ENCODE data around the gene VAMP1.
"Not testable (repeated sequence)": the region's sequence is repeated elsewhere in the genome, so short reads cannot be mapped to it uniquely, and the experiment has no call there.

The VAMP1 gene

DNA sequence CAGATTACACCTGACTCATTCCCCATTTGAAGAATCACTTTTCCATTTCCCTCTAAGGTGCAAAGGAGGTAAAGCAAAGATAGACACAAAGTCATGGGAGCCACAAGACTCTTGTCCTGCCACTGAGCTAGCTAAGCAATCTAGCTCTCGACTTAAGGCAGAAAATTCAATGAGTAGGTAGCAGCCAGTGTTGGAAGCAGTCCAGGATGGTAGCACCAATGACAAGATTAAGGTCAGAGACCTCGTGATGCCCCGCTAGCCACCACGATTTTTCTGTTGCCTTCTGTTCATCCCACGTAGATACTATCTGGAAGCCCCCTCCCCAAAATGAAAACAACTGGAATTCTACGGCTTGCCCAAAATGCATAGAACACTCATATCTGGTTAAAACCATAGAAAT is 1.4 kb downstream of the VAMP1 start:
- DNase-seq = no peak

- DNase-seq = no peak
These were observed 2.2 kb downstream of the VAMP1 start for GRCh38 chr12:6468283-6468575.

DNA sequence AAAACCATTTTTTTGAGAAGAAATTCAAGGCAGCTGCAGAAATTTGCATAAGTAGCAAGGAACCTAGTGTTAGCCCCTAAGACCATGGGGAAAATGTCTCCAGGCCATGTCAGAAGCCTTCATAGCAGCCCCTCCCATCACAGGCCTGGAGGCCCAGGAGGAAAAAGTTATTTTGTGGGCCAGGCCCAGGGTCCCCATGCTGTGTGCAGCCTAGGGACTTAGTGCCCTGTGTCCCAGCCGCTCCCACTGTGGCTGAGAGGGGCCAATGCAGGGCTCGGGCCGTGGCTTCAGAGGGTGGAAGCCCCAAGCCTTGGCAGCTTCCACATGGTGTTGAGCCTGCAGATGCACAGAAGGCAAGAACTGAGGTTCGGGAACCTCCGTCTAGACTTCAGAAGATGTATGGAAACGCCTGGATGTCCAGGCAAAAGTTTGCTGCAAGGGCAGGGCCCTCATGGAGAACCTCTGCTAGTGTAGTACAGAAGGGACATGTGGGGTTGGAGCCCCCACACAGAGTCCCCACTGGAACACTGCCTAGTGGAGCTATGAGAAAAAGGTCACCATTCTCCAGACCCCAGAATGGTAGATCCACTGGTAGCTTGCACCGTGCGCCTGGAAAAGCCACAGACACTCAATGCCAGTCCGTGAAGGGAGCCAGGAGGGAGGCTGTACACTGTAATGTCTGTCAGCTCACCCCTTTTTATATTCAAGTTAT is 2.8 kb downstream of the VAMP1 start:
- DNase-seq = not testable (repeated sequence)

- DNase-seq = not testable (repeated sequence)
These were observed 3.7 kb downstream of the VAMP1 start for GRCh38 chr12:6466751-6467150.

DNA sequence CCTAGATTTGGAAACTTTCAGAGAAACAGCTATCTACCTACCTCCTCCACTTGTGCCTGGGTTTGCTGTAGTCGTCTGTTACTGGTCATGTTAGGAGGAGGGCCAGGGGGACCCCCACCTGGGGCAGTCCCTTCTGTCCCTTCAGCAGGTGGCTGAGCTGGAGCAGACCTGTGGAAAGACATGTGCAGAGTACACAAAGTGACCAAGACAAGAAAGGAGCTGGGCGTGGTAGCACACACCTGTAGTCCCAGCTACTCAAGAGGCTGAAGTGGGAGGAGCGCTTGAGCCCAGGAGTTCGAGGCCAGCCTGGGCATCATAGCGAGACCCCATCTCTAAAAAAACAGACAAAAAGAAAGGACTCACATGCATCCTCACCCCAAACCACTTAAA is 4.3 kb downstream of the VAMP1 start:
- no peak for DNase-seq

DNA sequence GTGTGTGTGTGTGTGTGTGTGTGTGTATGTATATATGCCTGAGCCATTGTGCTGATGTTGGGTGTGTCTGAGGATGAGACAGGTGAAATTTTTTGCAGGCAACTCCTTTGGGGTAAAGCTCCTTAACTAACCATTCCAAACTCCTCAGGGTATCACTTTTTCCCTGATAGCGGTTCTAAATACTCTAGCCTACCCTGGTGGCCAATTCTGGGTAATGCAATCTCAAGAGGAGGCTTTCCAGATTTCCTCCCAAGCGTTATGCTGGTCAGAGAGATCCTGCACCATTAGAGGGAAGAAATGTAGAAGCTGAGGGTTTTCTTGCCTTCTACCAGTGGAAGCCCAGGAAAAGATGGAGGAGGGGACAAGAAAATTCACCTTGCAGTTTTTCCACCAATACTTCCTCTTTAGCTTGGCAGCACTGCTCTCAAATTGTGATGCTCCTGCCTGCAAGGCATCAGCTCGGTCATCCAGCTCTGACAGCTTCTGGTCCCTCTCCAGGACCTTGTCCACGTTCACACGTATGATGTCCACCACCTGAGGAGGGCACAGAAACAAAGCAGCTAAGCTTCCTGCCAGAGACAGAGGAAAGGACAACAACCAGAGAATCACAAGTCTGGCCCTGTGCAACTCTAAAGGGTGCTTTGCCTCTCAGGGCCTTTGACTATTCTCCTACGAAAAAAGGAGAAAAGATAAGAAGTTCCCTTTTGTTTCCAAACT is 4.9 kb downstream of the VAMP1 start:
- DNase-seq = peak; percentile 46

DNA sequence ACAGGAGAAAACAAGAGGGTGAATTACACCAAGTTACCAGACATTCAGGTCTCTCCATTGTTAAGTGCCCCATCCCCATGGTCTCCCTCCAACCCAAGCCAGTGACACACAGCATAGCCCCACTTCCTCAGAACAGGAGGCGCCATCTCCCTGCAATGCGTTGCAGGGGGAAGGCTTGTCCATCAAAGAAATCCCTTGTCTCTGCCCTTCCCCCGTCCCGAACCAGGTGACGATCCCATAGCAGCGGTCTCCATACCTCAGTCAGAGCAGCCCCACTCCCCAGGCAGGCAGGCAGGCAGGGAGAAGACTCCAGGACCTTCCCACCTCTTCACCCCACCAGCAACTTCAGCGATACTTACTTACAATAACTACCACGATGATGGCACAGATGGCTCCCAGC is 5.9 kb downstream of the VAMP1 start:
- DNase-seq = no peak

DNA sequence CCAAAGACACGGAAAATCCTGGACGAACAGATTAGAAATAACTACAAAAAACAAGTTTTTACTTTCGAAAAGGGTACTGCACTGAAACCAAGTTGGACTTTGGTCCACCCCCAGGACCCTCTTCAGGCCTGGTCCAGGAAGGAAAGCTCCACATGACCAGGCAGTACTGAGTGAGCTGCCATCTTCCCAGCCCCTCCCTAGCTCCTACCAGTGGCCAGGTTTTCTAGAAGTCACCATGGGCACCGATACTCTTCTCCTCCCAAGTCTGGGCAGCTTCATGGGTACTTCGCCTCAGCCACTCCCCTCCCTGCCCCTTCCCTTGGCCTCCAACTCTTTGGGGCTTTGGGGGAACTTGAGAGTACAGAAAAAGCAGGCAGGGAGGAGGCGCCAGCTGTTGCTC is 6.6 kb downstream of the VAMP1 start:
- no peak for DNase-seq

GRCh38 chr12:6463216-6463615 is 7.3 kb downstream of the VAMP1 start:
- DNase-seq = no peak

DNA sequence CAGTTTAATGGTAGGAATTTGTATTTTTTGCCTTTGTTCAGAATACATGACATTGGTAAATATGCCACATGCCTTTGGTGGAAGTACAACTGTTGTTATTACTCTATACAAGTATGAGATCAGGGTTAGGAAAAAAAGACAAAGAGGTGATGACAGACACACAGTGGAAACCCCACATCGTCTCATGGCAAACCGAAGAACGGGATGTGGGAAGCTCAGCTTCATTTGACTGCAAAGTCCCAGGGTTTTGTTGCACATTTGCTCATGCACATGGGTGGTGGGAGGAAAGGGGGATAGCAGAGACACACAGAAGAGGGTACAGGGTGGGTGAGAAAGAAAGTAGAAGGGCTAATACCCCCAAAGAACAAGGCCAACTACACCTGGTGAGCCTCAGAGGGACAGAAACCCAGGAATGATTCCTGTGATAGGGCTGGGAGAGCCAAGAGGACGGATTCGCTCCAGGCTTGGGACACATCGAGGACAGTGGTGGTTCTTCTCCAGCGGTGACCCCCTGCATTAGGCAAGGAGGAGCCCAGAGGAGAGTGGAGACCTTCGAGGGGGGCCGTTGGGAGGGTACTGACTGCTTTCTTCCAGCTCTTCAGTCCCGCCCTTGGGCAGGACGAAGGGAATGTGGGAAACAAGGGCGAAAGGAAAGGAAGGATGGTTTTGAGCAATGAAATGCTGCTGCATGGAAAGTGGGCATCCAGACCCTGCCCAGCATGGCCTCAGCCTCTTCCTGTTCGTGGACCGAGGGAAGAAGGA is 8.1 kb downstream of the VAMP1 start:
- DNase-seq = no peak

DNA sequence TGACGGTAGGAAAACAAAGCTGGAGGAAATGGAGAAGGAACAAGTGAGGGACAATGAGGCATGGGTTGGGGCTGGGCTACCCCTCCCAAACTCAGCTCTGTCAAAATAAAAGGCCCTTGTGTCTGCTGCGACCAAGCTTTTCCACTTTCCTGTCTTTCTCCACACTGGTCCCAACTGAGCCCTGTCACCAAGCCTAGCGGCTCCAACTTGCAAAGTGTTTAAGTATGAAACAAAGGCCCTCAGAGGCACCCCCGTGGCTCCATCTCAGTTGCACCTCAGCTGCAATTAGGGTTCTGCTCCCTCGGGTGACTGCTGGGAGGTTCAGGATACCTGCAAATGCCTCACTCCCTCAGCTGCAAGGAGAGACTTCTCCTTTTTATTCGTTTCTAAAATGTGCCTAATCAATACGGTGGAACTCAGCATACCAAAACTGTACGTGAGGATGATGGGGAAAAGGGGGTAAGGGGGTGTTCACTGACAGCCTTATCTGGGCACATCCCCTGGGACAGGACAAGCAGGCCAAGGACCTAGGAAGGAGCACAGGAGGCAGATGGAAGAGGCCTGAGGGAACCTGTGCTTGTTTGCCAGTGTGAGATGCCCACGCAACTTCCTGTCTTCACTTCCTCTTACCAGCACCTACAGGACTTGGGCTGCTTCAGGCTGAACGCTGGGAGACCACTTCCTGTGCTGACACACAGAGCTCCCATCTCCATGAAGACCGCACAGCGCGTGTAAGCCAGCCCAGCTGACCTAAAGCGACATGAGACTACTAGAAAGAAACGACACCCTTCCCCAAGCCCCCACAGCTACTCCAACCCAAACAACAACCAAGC is 8.9 kb downstream of the VAMP1 start:
- DNase-seq = no peak

DNA sequence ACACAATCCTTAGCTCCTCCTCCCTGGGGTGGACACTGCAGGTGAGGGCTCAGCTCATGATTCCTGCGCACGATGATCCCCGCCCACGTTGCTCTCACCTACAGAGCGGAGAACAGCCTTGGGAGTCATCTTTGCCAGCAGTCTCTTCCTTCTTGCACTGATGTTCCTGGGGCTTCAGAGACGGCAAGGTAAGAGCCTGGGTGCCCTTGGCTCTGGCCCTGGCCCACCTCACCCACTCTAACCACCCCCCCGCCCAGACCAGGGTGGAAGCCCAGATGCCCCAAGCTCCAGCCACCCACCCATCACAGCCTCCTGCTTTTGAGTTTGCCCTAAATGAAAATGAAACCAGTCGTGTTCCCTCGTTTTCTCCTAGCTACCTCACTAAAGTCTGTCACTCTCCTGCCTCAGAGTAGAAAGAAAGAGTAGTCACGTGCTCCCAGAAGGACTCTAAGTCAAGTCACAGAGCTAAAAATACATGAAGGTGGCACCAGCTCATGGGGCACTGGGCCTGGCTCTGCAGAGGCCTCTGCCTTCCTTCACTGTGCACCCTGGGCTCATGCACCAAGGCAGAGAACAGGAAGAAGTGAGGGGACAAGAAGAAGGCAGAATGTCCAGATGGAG is 9.6 kb downstream of the VAMP1 start:
- no peak for DNase-seq

DNA sequence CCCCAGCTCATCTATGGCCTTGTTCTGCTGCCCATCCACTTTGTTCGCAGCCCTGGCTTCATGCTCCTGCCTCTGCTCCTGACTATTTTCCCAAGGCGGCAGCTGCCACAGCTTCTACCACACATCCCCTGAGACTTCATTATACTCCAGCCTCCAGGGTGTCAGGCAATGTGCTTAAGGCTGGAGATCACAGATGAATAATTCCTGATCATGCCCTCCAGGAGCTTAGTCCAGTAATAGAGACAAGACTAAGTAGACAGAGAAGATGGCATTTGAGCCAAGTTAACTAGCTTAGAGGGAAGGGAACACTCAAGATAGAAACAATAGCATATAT is 11.5 kb downstream of the VAMP1 start:
- no peak for DNase-seq

DNA sequence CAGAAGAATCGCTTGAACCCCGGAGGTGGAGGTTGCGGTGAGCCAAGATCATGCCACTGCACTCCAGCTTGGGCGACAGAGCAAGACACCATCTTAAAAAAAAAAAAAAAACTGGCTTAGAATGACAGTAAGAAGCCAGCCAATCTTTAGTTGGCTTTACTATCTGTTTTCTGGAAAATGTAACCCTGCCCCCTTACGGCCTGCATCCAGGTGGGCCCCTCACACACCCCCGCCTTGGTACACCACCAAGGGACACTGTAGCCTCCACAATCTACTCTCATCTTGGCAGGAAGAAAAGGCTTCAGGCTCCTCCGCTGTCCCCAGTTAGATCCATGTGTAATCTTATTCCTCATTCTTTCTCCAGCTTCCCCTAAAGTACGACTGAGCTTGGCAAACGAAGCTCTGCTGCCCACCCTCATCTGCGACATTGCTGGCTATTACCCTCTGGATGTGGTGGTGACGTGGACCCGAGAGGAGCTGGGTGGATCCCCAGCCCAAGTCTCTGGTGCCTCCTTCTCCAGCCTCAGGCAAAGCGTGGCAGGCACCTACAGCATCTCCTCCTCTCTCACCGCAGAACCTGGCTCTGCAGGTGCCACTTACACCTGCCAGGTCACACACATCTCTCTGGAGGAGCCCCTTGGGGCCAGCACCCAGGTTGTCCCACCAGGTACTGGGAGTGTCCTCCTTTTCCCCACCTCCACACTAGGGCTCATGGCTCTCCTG is 12.0 kb downstream of the VAMP1 start:
- no peak for DNase-seq

GRCh38 chr12:6457220-6457945 is 13.1 kb downstream of the VAMP1 start:
- no peak for DNase-seq

- DNase-seq = no peak
These were observed 17.4 kb downstream of the VAMP1 start for GRCh38 chr12:6452944-6453630.

DNA sequence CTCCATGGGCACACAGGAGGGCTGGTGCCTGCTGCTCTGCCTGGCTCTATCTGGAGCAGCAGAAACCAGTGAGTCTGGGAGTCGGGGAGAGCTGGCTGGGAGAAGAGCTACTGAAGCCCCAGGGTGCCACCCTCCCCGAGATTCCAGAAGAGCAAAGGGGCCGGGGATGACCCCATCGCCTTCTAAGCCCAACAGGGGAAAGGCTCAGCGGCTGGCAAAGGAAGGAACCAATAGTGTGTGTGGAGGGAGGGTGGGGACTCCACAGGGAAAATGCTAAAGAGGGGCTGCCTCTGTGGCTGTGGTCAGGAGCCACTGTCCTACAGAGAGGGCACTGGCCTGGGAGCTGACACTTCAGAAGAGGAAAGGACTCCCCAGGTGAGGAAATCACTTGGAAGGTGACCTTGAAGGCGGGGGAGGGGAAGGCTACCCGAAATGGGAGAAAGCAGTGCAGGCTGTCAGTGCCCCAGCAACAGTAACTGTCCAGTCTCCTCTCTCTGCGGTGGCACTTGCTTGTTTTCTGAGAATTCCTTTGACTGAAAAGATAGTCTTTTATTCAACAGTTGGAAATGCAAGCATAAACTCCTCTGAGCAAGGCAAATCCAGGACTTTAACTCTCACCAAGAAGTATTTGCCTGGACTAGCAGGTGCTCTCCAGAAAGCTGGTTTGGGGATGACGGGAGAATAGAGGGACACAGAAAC is 18.1 kb downstream of the VAMP1 start:
- no peak for DNase-seq

DNA sequence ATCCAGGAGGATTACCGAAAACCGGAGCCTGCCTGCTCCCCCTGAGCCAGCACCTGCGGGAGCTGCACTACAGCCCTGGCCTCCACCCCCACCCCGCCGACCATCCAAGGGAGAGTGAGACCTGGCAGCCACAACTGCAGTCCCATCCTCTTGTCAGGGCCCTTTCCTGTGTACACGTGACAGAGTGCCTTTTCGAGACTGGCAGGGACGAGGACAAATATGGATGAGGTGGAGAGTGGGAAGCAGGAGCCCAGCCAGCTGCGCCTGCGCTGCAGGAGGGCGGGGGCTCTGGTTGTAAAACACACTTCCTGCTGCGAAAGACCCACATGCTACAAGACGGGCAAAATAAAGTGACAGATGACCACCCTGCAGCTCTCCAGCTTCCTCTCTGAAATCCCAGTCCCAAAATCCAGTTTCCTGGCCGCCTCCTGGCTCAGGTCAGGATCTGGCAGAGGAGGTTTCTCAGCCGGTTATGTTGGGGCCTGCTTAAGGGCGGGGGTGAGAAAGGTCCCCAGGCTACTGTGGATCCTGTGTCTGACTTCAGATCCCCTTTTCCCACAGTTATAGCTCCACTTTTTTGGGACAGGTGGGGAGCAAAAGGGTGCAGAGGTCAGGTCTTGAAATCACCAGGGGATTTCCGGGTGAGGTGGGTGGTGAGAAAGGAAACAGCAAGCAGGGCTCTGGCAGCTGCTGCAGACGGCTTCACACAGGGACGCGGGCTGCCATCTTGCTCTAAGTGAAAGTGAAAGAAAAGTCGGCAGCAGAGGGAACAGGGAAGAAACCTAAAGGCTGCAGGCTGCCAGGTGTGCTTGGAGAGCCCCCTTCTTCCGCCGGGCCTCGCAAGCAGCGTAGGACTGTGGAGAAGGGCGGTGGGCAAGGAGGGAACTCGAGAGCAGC is 18.9 kb downstream of the VAMP1 start, which contains the start of gene TAPBPL:
Gene TAPBPL (plus strand): TSS at position 695 of the 897 bp plus-strand sequence. CDS start 207 bp downstream, outside the sequence.
- peak; percentile 90 for DNase-seq

GRCh38 chr12:6450869-6451347 is 19.6 kb downstream of the VAMP1 start:
- DNase-seq = no peak
